ENCODE measurements around the gene MAZ.

DNA sequence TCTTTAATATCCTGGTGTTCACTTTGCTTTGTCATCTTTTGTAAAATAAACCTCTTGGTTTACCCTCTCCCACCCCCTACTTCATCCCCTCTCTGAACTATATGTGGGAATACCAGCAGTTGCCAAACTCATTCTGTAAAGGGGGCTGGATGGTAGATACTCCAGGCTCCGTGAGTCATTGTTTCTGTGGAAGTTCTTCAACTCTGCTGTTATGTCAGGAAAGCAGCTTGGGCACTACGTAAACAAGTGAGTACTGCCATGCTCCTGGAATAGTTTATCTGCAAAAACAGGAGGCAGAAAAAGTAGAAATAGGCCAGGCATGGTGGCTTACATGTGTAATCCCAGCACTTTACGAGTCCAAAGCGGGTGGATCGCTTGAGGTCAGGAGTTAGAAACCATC is 31.5 kb downstream of the MAZ start:
- TF ChIP-seq CREB1 (IDR thresholded peaks at IDR 0.05): no peak
- TF ChIP-seq, protein P1, sequence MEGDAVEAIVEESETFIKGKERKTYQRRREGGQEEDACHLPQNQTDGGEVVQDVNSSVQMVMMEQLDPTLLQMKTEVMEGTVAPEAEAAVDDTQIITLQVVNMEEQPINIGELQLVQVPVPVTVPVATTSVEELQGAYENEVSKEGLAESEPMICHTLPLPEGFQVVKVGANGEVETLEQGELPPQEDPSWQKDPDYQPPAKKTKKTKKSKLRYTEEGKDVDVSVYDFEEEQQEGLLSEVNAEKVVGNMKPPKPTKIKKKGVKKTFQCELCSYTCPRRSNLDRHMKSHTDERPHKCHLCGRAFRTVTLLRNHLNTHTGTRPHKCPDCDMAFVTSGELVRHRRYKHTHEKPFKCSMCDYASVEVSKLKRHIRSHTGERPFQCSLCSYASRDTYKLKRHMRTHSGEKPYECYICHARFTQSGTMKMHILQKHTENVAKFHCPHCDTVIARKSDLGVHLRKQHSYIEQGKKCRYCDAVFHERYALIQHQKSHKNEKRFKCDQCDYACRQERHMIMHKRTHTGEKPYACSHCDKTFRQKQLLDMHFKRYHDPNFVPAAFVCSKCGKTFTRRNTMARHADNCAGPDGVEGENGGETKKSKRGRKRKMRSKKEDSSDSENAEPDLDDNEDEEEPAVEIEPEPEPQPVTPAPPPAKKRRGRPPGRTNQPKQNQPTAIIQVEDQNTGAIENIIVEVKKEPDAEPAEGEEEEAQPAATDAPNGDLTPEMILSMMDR (IDR thresholded peaks at IDR 0.05; ENCODE audit: control extremely low read depth in 1 of 3, insufficient read depth in 1 of 3, low read depth in 1 of 3, low read length in 3 of 3): no peak
- no peak for TF ChIP-seq POLR2A (IDR thresholded peaks at IDR 0.05; ENCODE audit: control extremely low read depth in 1 of 2, low read depth in 2 of 2, low read length in 2 of 2)
- TF ChIP-seq SP2 (IDR thresholded peaks at IDR 0.05; ENCODE audit: low read length): no peak

Measured in H1 (cell line).